ENCODE data around the gene MOGAT2. TPM values are rescaled to one million over a fixed set of nuclear protein-coding genes. Genes with fewer than 3 reads are reported as not detected.

Gene MOGAT2
- total and polyA plus RNA-seq, 2 of the 13 experiments (the other 11 are each of a cell fraction or from before 2014, with no cell fraction given) = 27.2 to 27.8 TPM

DNA sequence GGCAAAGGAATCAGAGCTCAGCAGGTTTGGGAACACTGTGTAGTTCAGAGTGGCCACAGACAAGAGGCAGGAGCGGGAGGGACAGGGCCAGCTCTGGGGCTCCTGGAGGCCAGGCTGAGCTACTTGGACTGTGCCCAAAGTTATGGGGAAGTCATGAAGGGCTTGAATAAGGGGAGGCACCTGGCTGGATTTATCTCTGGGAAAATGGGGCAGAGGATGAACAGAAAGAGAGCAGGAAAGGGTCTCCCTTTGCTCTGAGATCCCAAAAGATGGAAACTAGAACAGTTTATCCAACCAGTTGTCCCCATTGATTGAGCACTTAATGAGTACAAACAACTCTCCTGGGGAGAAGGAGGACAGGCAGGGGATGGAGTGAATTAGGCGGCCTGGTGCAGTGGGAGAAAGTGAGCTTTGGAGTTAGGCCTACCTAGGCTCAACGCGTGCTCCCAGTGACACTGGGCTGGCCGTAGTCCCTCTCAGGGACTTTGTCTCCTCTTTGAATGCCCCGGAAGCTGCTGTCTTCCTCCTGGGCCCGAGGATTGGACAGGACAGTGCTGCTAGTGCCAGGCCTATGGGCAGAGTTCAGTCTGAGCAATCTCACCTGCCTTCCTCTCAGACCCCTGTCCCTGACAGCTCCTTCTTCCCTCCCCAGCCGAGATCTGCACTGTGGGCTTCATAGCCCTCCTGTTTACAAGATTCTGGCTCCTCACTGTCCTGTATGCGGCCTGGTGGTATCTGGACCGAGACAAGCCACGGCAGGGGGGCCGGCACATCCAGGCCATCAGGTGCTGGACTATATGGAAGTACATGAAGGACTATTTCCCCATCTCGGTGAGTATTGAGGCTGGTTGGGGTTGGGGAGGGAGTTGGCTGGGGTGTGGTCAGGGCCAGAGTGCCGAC lies 2.0 kb downstream of the MOGAT2 start (continued):
- TF ChIP-seq HNF1B (CRISPR knock-in tag; IDR thresholded peaks at IDR 0.05) (peak; percentile 71), ASH2L (IDR thresholded peaks at IDR 0.05; ENCODE audit: insufficient read length, low read depth, low read length) (no peak), ZNF792 (CRISPR knock-in tag; IDR thresholded peaks at IDR 0.05) (0 out of 2 replicates have a peak, but pooled peaks have one; percentile 49), KLF9 (CRISPR knock-in tag; IDR thresholded peaks at IDR 0.05; ENCODE audit: low read depth) (no peak), GATA4 (IDR thresholded peaks at IDR 0.05; ENCODE audit: borderline replicate concordance, low read depth) (0 out of 2 replicates have a peak, but pooled peaks have one; percentile 54), ZSCAN5A (CRISPR knock-in tag; IDR thresholded peaks at IDR 0.05; ENCODE audit: borderline replicate concordance) (no peak), ZNF30 (CRISPR knock-in tag; IDR thresholded peaks at IDR 0.05) (no peak; the same call in 1 of the 2 replicates), ZMYM4 (CRISPR knock-in tag; IDR thresholded peaks at IDR 0.05) (peak; percentile 63), SALL1 (CRISPR knock-in tag; IDR thresholded peaks at IDR 0.05) (peak; percentile 76), TBX2 (CRISPR knock-in tag; IDR thresholded peaks at IDR 0.05; ENCODE audit: borderline replicate concordance) (no peak), MIXL1 (CRISPR knock-in tag; IDR thresholded peaks at IDR 0.05) (0 out of 2 replicates have a peak, but pooled peaks have one; percentile 21), ZNF207 (IDR thresholded peaks at IDR 0.05; ENCODE audit: borderline replicate concordance) (no peak), ZNF891 (CRISPR knock-in tag; IDR thresholded peaks at IDR 0.05) (0 out of 2 replicates have a peak, but pooled peaks have one; percentile 48), MTF1 (CRISPR knock-in tag; IDR thresholded peaks at IDR 0.05) (no peak), ZNF567 (CRISPR knock-in tag; IDR thresholded peaks at IDR 0.05; ENCODE audit: borderline replicate concordance) (no peak), HMG20B (CRISPR knock-in tag; conservative IDR thresholded peaks at IDR 0.05) (no peak), RARG (CRISPR knock-in tag; IDR thresholded peaks at IDR 0.05; ENCODE audit: low read depth) (no peak), JUN (CRISPR knock-in tag; IDR thresholded peaks at IDR 0.05) (no peak), ZBTB1 (CRISPR knock-in tag; IDR thresholded peaks at IDR 0.05; ENCODE audit: borderline replicate concordance) (no peak), CREB1 (IDR thresholded peaks at IDR 0.05) (no peak), CREB1 (CRISPR knock-in tag; IDR thresholded peaks at IDR 0.05) (0 out of 2 replicates have a peak, but pooled peaks have one; percentile 22), ZMYM2 (CRISPR knock-in tag; IDR thresholded peaks at IDR 0.05) (peak; percentile 85; the same call in 1 of the 2 replicates), PTBP1 (IDR thresholded peaks at IDR 0.05; ENCODE audit: low read depth, low read length, poor library complexity, severe bottlenecking) (no peak)
- TF ChIP-seq, protein P1, sequence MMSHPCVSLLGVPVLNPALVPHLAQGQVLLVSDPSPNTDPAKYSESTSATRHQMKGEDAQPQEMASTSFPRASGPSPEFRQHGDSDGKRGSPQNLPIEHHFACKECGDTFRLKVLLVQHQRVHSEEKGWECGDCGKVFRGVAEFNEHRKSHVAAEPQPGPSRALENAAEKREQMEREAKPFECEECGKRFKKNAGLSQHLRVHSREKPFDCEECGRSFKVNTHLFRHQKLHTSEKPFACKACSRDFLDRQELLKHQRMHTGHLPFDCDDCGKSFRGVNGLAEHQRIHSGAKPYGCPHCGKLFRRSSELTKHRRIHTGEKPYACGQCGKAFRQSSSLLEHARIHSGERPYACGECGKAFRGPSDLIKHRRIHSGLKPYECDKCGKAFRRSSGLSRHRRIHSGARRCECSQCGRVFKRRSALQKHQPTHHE (CRISPR knock-in tag; IDR thresholded peaks at IDR 0.05; ENCODE audit: borderline replicate concordance) = no peak
- TF ChIP-seq, protein P2, sequence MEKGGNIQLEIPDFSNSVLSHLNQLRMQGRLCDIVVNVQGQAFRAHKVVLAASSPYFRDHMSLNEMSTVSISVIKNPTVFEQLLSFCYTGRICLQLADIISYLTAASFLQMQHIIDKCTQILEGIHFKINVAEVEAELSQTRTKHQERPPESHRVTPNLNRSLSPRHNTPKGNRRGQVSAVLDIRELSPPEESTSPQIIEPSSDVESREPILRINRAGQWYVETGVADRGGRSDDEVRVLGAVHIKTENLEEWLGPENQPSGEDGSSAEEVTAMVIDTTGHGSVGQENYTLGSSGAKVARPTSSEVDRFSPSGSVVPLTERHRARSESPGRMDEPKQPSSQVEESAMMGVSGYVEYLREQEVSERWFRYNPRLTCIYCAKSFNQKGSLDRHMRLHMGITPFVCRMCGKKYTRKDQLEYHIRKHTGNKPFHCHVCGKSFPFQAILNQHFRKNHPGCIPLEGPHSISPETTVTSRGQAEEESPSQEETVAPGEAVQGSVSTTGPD (CRISPR knock-in tag; IDR thresholded peaks at IDR 0.05) = no peak
